ENCODE measurements around the gene TMEM74B. TPM values are rescaled to one million over a fixed set of nuclear protein-coding genes. Genes with fewer than 3 reads are reported as not detected.
A peak's percentile ranks its signal among the peaks of the same experiment; 100 is the strongest.

The TMEM74B gene
- total RNA-seq, 2 donors from 2014 or later: 3.1 to 4.3 TPM

- H3K4me3 Mint-ChIP-seq: no peak overlapping the region
- Histone ChIP-seq H3K9me3 (ENCODE audit: control insufficient read depth, low read length) (no peaks in the 10 kb centered on the region), H3K4me3 (ENCODE audit: low read length) (no peak overlapping the region), H3K36me3 (ENCODE audit: control insufficient read depth, insufficient read depth, low read length) (peaks cover 80% of the 10 kb centered on the region), H3K27ac (ENCODE audit: low read depth, low read length) (no peak overlapping the region), H3K27me3 (ENCODE audit: control insufficient read depth, insufficient read depth, low read length, poor library complexity, severe bottlenecking) (no peaks in the 10 kb centered on the region), H3K4me1 (ENCODE audit: control insufficient read depth, insufficient read depth, low read length) (no peaks in the 10 kb centered on the region), H3K9ac (ENCODE audit: extremely low read depth, low read length, poor library complexity, severe bottlenecking) (no peak overlapping the region)
- H3K9me3 Mint-ChIP-seq: no peaks in the 10 kb centered on the region
- no peak overlapping the region for H3K27ac Mint-ChIP-seq
- H3K36me3 Mint-ChIP-seq (ENCODE audit: low read depth): peaks cover 81% of the 10 kb centered on the region
- TF ChIP-seq CTCF (conservative IDR thresholded peaks at IDR 0.05): no peak
- no peaks in the 10 kb centered on the region for H3K4me1 Mint-ChIP-seq
- no peak for DNase-seq
- WGBS, 2 experiments (ENCODE audit: insufficient coverage in 1 of 2, insufficient read length in 1 of 2): 88 to 93% methylated on average over 1 to 2 of the region's 2 CpGs
- H3K27me3 Mint-ChIP-seq (ENCODE audit: insufficient read depth): no peaks in the 10 kb centered on the region
Observed at GRCh38 chr20:1134355-1134754, 50.4 kb downstream of the TMEM74B start.

- H3K27ac Mint-ChIP-seq: peak overlapping the region; percentile 4
- no peaks in the 10 kb centered on the region for H3K27me3 Mint-ChIP-seq (ENCODE audit: insufficient read depth)
- DNase-seq: no peak
- Histone ChIP-seq H3K9me3 (ENCODE audit: control insufficient read depth, low read length) (no peaks in the 10 kb centered on the region), H3K27me3 (ENCODE audit: control insufficient read depth, insufficient read depth, low read length, poor library complexity, severe bottlenecking) (no peaks in the 10 kb centered on the region), H3K4me3 (ENCODE audit: low read length) (no peak overlapping the region), H3K4me1 (ENCODE audit: control insufficient read depth, insufficient read depth, low read length) (no peaks in the 10 kb centered on the region), H3K9ac (ENCODE audit: extremely low read depth, low read length, poor library complexity, severe bottlenecking) (no peak overlapping the region), H3K36me3 (ENCODE audit: control insufficient read depth, insufficient read depth, low read length) (peaks cover 77% of the 10 kb centered on the region), H3K27ac (ENCODE audit: low read depth, low read length) (peak overlapping the region; percentile 42)
- no peaks in the 10 kb centered on the region for H3K9me3 Mint-ChIP-seq
- H3K4me1 Mint-ChIP-seq: no peaks in the 10 kb centered on the region
- WGBS, 2 experiments (ENCODE audit: insufficient coverage in 1 of 2, insufficient read length in 1 of 2): 89 to 94% methylated on average over 3 of the region's 3 CpGs
- no peak for TF ChIP-seq CTCF (conservative IDR thresholded peaks at IDR 0.05)
- peaks cover 74% of the 10 kb centered on the region for H3K36me3 Mint-ChIP-seq (ENCODE audit: low read depth)
- H3K4me3 Mint-ChIP-seq: no peak overlapping the region
Observed at GRCh38 chr20:1131354-1131753, 53.4 kb downstream of the TMEM74B start.

- no peaks in the 10 kb centered on the region for H3K4me1 ChIP-seq (ENCODE audit: control insufficient read depth, insufficient read depth, low read length)
- no peaks in the 10 kb centered on the region for H3K9me3 Mint-ChIP-seq
- no peaks in the 10 kb centered on the region for H3K27me3 Mint-ChIP-seq (ENCODE audit: insufficient read depth)
- WGBS, 2 experiments (ENCODE audit: insufficient coverage in 1 of 2, insufficient read length in 1 of 2): 90 to 93% methylated on average over 2 to 5 of the region's 5 CpGs
- no peak overlapping the region for H3K4me3 ChIP-seq (ENCODE audit: low read length)
- no peaks in the 10 kb centered on the region for H3K9me3 ChIP-seq (ENCODE audit: control insufficient read depth, low read length)
- TF ChIP-seq CTCF (conservative IDR thresholded peaks at IDR 0.05): no peak
- no peaks in the 10 kb centered on the region for H3K4me1 Mint-ChIP-seq
- H3K36me3 Mint-ChIP-seq (ENCODE audit: low read depth): peaks cover 72% of the 10 kb centered on the region
- H3K27me3 ChIP-seq (ENCODE audit: control insufficient read depth, insufficient read depth, low read length, poor library complexity, severe bottlenecking): no peaks in the 10 kb centered on the region
- DNase-seq: no peak
- peak overlapping the region; percentile 37 for H3K27ac Mint-ChIP-seq
- peaks cover 77% of the 10 kb centered on the region for H3K36me3 ChIP-seq (ENCODE audit: control insufficient read depth, insufficient read depth, low read length)
- no peak overlapping the region for H3K4me3 Mint-ChIP-seq
- peak overlapping the region; percentile 42 for H3K27ac ChIP-seq (ENCODE audit: low read depth, low read length)
- no peak overlapping the region for H3K9ac ChIP-seq (ENCODE audit: extremely low read depth, low read length, poor library complexity, severe bottlenecking)
Observed at GRCh38 chr20:1130847-1131246, 53.9 kb downstream of the TMEM74B start.

Other genes with a start within 250 kb of the TMEM74B start
- 1 to 10 TPM; 3.8 to 7.6 TPM for gene RSPO4, start 182.7 kb downstream of the TMEM74B start, total RNA-seq
- gene PSMF1, start 66.4 kb downstream of the TMEM74B start, total RNA-seq: 10 to 100 TPM; 72.5 to 84.7 TPM
- gene C20orf202, start 18.5 kb upstream of the TMEM74B start, total RNA-seq: not detected
- gene RAD21L1, start 41.1 kb upstream of the TMEM74B start, total RNA-seq: 1 to 10 TPM in 1 of 2 donors, not detected in 1; 1.4 TPM
- 1 to 10 TPM; 2.2 to 4.9 TPM for gene SNPH, start 81.3 kb upstream of the TMEM74B start, total RNA-seq
- gene SDCBP2, start 144.2 kb upstream of the TMEM74B start, total RNA-seq: 1 to 10 TPM; 1.5 to 5.1 TPM
- gene FKBP1A, start 208.1 kb upstream of the TMEM74B start, total RNA-seq: 100 to 1,000 TPM; 181 to 185 TPM